Mesenteric fat pad (tissue), 1 donor: ENCODE measurements around the gene SVOP. TPM values are rescaled to one million over a fixed set of nuclear protein-coding genes. Genes with fewer than 3 reads are reported as not detected.

Experiments used
- DNase-seq: peaks from one replicate; pipeline ENCODE4 v3.0.0-alpha.2; 2020; ENCODE audit warnings: low spot score
- total RNA-seq: library from RNA; stranded (reverse); fragmentation: NEBNext Ultra II Directional; extraction: Animal tissue kit (Norgen Biotek cat#: 25700); gene quantifications from one replicate; pipeline ENCODE4 v1.2.1, GENCODE V29; 2021
- donor health status: DM: yes; HTN: yes; CAD: no.

SVOP gene
- total RNA-seq, 1 donor from 2014 or later: not detected

- no peak for DNase-seq
Measured at GRCh38 chr12:108980831-108981618, 39.8 kb downstream of the SVOP start.

GRCh38 chr12:108977360-108977759, 43.5 kb downstream of the SVOP start:
- no peak for DNase-seq

GRCh38 chr12:108975024-108975593, 45.8 kb downstream of the SVOP start:
- DNase-seq: no peak

- no peak for DNase-seq
Measured at GRCh38 chr12:108973629-108974152, 47.2 kb downstream of the SVOP start.

GRCh38 chr12:108972358-108972757, 48.5 kb downstream of the SVOP start:
- DNase-seq: no peak

- DNase-seq: no peak
Measured at GRCh38 chr12:108969622-108970021, 51.2 kb downstream of the SVOP start.

- no peak for DNase-seq
Measured at GRCh38 chr12:108967869-108968540, 52.9 kb downstream of the SVOP start.

GRCh38 chr12:108966378-108967151, 54.3 kb downstream of the SVOP start:
- no peak for DNase-seq

GRCh38 chr12:108965886-108966285, 55.0 kb downstream of the SVOP start:
- DNase-seq: no peak

- no peak for DNase-seq
Measured at GRCh38 chr12:108964371-108965352, 56.2 kb downstream of the SVOP start.

- no peak for DNase-seq
Measured at GRCh38 chr12:108962256-108962655, 58.6 kb downstream of the SVOP start.

GRCh38 chr12:108959748-108960655, 60.9 kb downstream of the SVOP start:
- DNase-seq: no peak

- no peak for DNase-seq
Measured at GRCh38 chr12:108955225-108955835, 65.5 kb downstream of the SVOP start.

- DNase-seq: no peak
Measured at GRCh38 chr12:108950991-108951739, 69.7 kb downstream of the SVOP start.

GRCh38 chr12:108949976-108950375, 70.9 kb downstream of the SVOP start:
- DNase-seq: no peak

GRCh38 chr12:108948367-108948766, 72.5 kb downstream of the SVOP start:
- DNase-seq: no peak

GRCh38 chr12:108947097-108947496, 73.8 kb downstream of the SVOP start:
- DNase-seq: no peak

- DNase-seq: no peak
Measured at GRCh38 chr12:108940138-108940537, 80.7 kb downstream of the SVOP start.
